GOT3 (cell line): ENCODE data around the gene NWD2.
"Not testable (repeated sequence)": the region's sequence is repeated elsewhere in the genome, so short reads cannot be mapped to it uniquely, and the experiment has no call there.

ENCODE experiments used
- DNase-seq: peaks from one replicate; lab custom pipeline; 2025; ENCODE audit warnings: mixed read lengths; lab: John Stamatoyannopoulos, UW

The NWD2 gene

GRCh38 chr4:37244583-37245390 is at the start of gene NWD2:
NWD2 (plus strand) TSS chr4:37244743; CDS start chr4:37245068, 325 bp downstream.
- DNase-seq, result no peak

- DNase-seq, result no peak
These were observed 46.6 kb upstream of the NWD2 start for GRCh38 chr4:37197899-37198298.

DNA sequence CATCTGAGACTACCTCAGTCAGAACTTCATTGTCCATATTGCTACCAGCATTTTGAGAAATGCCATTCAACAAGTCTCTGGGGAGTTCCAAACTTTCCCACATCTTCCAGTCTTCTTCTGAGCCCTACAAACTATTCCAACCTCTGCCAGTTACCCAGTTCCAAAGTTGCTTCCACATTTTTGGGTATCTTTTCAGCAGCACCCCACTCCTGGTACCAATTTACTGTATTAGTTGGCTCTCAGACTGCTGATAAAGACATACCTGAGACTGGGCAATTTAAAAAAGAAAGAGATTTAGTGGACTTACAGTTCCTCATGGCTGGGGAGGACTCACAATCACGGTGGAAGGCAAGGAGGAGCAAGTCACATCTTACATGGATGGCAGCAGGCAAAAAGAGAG is 39.8 kb upstream of the NWD2 start:
- DNase-seq, result not testable (repeated sequence)

- DNase-seq, result no peak
These were observed 28.3 kb upstream of the NWD2 start for GRCh38 chr4:37216209-37216608.

DNA sequence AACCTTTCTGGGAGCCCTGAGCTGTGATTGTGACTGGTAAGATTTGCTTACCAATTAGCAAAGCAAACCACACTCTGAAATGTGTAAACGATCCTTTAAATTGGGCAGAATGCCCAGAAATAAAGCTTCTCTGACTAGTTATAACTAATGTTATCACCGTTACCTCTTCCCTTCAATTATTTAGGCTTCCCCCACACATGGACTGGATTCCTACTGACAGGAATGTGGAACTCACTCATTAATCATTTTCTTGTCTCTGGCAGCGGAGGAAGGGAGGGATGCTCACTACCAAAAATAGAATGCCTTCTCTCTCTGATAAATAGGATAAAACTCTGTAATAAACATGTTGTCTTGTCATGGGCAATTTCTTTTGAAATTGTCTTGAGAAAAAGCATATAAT is 25.3 kb upstream of the NWD2 start:
- DNase-seq, result no peak

- DNase-seq, result no peak
These were observed 24.6 kb upstream of the NWD2 start for GRCh38 chr4:37219990-37220389.

DNA sequence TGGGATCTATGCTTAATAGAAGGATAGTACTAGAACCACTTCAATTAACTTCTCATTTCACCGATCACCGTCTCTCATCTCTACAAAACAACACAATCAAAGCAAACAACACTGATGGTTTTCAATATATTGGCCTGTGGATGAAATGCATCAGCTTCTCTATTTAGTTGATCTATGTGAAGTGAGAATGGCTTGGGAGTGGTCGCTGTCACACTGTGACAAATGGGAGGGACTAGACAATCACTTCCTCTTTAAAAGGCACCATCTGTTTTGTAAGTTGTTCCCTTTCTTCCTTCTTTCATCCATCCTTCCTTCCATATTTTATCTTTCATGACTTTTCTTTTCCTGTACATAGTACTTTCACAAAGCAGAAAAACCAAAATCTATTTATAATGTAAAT is 23.9 kb upstream of the NWD2 start:
- no peak for DNase-seq

GRCh38 chr4:37223732-37224131 is 20.8 kb upstream of the NWD2 start:
- no peak for DNase-seq

DNA sequence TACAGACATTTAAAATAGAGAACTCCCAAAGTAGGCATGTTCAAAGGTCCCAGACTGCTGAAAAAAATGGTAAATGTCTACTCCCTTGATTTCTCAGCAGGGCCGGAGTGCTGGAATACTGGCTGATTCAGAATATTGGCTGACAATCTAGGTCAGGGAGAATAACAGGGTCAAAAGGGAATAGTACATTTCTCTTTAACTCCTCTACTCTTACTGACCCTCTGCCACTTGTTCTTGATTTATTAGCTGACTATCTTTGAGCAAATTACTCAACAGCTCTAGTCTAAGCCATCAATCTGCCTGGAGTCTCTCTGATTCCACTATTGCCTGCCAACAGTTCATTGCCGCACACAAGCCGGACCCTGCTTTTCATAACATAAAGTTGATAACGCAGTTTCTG is 19.7 kb upstream of the NWD2 start:
- no peak for DNase-seq

DNA sequence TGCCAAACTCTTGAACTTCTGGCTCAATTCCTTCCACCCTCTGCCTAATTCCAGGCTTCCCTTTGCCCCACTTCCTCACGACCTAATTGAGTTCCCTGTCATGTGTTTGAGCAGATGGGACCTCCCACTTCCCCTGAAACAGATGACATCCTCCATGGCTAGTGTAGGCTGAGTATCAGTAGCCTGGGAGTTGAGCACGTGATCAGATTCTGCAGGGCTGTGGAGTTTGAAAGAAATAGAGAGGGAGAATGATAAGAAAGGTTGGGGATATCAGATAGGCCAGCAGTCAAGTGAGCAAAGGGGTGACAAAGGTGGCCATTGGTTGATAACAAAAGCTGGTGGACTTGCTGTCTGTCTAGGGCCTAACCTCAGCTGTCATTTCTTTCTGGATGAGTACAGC is 18.8 kb upstream of the NWD2 start:
- no peak for DNase-seq

DNA sequence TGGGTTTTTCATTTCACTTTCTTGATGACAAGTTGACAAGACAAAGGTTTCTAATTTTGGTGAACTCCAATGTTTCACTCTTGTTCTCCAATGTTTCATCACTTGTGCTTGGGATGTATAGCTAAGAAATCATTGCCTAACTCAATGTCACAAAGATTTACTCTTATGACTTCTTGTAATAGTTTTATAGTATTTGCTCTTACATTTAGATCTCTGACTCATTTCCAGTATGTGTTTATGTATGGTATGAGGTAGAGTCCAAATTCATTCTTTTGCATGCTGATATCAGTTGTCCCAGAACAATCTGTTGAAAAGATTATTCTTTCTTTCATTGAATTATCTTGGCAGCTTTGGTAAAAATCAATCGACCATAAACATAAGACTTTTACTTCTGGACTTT is 12.2 kb upstream of the NWD2 start:
- no peak for DNase-seq

GRCh38 chr4:37236165-37236564 is 8.4 kb upstream of the NWD2 start:
- no peak for DNase-seq

- DNase-seq, result no peak
These were observed 2.9 kb upstream of the NWD2 start for GRCh38 chr4:37241647-37242046.

- DNase-seq, result no peak
These were observed 1.5 kb upstream of the NWD2 start for GRCh38 chr4:37243051-37243450.

- no peak for DNase-seq
These were observed 591 bp upstream of the NWD2 start for GRCh38 chr4:37243722-37244582.

DNA sequence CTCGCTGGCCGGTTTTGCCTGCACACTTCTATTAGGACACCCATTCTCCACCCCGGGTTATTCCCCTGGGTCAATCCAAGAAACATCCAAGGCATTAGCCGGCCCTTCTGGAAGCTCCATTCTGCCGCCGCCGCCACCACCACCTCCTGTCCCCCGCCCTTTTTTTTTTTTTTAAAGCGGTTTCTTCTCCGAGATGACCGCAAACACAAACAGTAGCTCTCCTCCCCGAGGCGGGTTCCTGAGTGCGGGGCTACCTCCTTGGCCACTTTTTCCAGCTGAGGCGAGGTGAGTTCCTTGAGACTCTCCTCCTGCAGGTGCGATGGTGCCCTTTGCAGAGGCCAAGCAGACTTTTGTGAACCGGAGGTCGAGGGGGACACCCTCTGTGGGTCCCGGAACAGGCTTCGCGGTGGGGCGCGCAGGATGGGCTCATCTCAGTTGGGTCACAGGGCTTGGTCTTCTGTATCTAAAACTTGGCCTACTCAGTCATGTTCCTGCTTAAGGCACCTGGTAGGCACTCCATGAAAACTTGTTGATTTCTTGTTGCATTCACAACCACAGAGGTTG is 930 bp downstream of the NWD2 start:
- no peak for DNase-seq

- DNase-seq, result no peak
These were observed 2.3 kb downstream of the NWD2 start for GRCh38 chr4:37246891-37247290.

- no peak for DNase-seq
These were observed 13.7 kb downstream of the NWD2 start for GRCh38 chr4:37258221-37258620.

GRCh38 chr4:37268319-37268718 is 23.8 kb downstream of the NWD2 start:
- no peak for DNase-seq

- no peak for DNase-seq
These were observed 34.6 kb downstream of the NWD2 start for GRCh38 chr4:37279121-37279520.

GRCh38 chr4:37279894-37280592 is 35.5 kb downstream of the NWD2 start:
- no peak for DNase-seq

DNA sequence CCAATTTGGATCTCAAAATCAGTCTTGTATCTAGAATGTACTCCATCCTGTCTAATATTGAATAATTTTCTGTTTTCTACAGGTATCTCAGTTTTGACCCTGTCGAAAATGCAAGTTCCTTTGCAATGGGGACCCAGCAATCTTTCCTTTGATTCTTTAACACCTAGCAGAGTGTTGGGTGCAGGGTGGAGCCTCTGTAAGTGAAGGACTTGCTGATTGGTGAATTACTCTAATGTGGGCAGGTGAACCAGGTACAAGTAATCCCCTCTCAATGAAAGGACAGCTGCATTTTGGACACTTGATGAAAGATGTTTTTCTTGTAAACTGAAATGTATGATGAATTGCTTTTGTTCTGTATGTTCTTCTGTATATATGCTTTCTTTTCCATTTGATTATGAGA is 54.9 kb downstream of the NWD2 start:
- DNase-seq, result no peak
